SU-DHL-6 (cell line): ENCODE measurements around the gene COL21A1.

Experiments used
- H2AFZ ChIP-seq: fragments of 200-600 bp; sonication (generic); 2 replicates; pipeline ENCODE4 v1.6.1; 2014; ENCODE audit warnings: low read depth, mild to moderate bottlenecking, moderate library complexity, mixed read lengths, antibody characterized with exemption, low read length; ENCODE audit not compliant: severe bottlenecking
- H3F3A ChIP-seq: fragments of 200-600 bp; shearing (Covaris generic); 2 replicates; pipeline ENCODE4 v1.6.0; 2016; ENCODE audit warnings: antibody characterized with exemption, mild to moderate bottlenecking; ENCODE audit not compliant: insufficient read depth
- H3K27ac ChIP-seq: fragments of 200-600 bp; sonication (generic); 2 replicates; pipeline ENCODE4 v1.5.1; 2016; ENCODE audit warnings: low read depth, mild to moderate bottlenecking, low read length, moderate library complexity, mixed read lengths
- H3K27me3 ChIP-seq: fragments of 200-600 bp; sonication (generic), shearing (Covaris generic); 2 replicates; pipeline ENCODE4 v1.6.0; 2014; ENCODE audit warnings: mild to moderate bottlenecking, low read length
- H3K36me3 ChIP-seq: fragments of 200-600 bp; sonication (generic); 2 replicates; pipeline ENCODE4 v1.6.1; 2014; ENCODE audit warnings: mild to moderate bottlenecking, low read length, mixed read lengths
- H3K4me2 ChIP-seq: fragments of 300-600, 200-600 bp; shearing (Covaris generic), sonication (generic); 2 replicates; pipeline ENCODE4 v1.6.0; 2014; ENCODE audit warnings: low read length, low read depth, mild to moderate bottlenecking; ENCODE audit not compliant: poor library complexity, severe bottlenecking
- H3K4me3 ChIP-seq: fragments of 200-600 bp; sonication (generic); 2 replicates; pipeline ENCODE4 v1.5.1; 2014; ENCODE audit warnings: antibody characterized with exemption, low read length, mild to moderate bottlenecking, mixed read lengths; ENCODE audit not compliant: insufficient read depth, poor library complexity, severe bottlenecking
- H3K79me2 ChIP-seq: fragments of 200-600 bp; sonication (generic); 2 replicates; pipeline ENCODE4 v1.6.1; 2014; ENCODE audit warnings: mild to moderate bottlenecking, low read length, moderate library complexity; ENCODE audit not compliant: insufficient read depth
- H3K9ac ChIP-seq: fragments of 200-600 bp; sonication (generic); 2 replicates; pipeline ENCODE4 v1.7.0; 2014; ENCODE audit warnings: mild to moderate bottlenecking, low read length
- H3K9me2 ChIP-seq: fragments of 200-600 bp; sonication (generic); replicated peaks from 2 replicates; pipeline ENCODE4 v1.6.1; 2014; ENCODE audit warnings: low read length; ENCODE audit not compliant: insufficient read depth
- H3K9me3 ChIP-seq: fragments of 200-600 bp; sonication (generic); 2 replicates; pipeline ENCODE4 v1.6.1; 2014; ENCODE audit warnings: low read length, mixed read lengths; ENCODE audit not compliant: insufficient read depth
- H4K20me1 ChIP-seq: fragments of 200-600 bp; sonication (generic); 2 replicates; pipeline ENCODE4 v1.6.1; 2014; ENCODE audit warnings: low read depth, mild to moderate bottlenecking, antibody characterized with exemption, low read length, moderate library complexity, mixed read lengths
- CTCF ChIP-seq: fragments of 200-600 bp; sonication (generic); IDR thresholded peaks from one replicate; pipeline ENCODE4 v1.5.1; 2017; ENCODE audit warnings: antibody characterized with exemption, mild to moderate bottlenecking, low read length, moderate library complexity; ENCODE audit not compliant: insufficient read depth, poor library complexity, severe bottlenecking
- EZH2phosphoT487 ChIP-seq: fragments of 200-600 bp; sonication (generic), shearing (Covaris generic); conservative IDR thresholded peaks from 2 replicates; pipeline ENCODE4 v1.6.1; 2018; ENCODE audit warnings: mild to moderate bottlenecking, antibody characterized with exemption, low read length, moderate library complexity, mixed read lengths

COL21A1 gene

GRCh38 chr6:56255349-56255748 lies 8.0 kb upstream of the COL21A1 start:
- Histone ChIP-seq H2AFZ (no peak overlapping the region), H3K4me2 (no peak overlapping the region), H3K9ac (no peak overlapping the region), H4K20me1 (no peaks in the 10 kb centered on the region), H3K36me3 (no peaks in the 10 kb centered on the region), H3K27ac (no peak overlapping the region), H3K9me3 (no peaks in the 10 kb centered on the region), H3K9me2 (no peaks in the 10 kb centered on the region), H3F3A (no peaks in the 10 kb centered on the region), H3K27me3 (no peaks in the 10 kb centered on the region), H3K79me2 (no peaks in the 10 kb centered on the region), H3K4me3 (no peak overlapping the region)
- TF ChIP-seq CTCF (no peak), EZH2phosphoT487 (no peak)

DNA sequence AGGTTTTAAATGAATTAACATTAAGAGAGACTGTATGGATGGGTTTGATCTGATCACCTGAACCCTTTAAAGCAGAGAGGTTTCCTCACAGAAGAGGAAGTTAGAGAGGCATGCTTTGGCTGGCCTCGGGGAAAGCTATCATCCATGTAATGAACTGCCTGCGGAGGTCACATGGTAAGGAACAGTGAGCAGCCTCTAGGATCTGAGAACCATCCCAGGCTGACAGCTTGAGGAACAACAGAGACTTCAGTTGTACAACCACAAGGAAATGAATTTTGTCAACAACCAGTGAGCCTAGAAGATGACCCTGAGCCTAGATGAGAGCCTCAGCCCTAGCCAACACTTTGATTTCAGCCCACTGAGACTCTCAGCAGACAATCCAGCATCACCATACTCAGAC lies 2.9 kb upstream of the COL21A1 start:
- no peak overlapping the region for H2AFZ ChIP-seq
- no peaks in the 10 kb centered on the region for H4K20me1 ChIP-seq
- TF ChIP-seq CTCF: no peak
- no peak for TF ChIP-seq EZH2phosphoT487
- H3K4me2 ChIP-seq: no peak overlapping the region
- no peak overlapping the region for H3K4me3 ChIP-seq
- no peak overlapping the region for H3K27ac ChIP-seq
- H3K9me2 ChIP-seq: no peaks in the 10 kb centered on the region
- no peaks in the 10 kb centered on the region for H3K79me2 ChIP-seq
- H3K9ac ChIP-seq: no peak overlapping the region
- H3K36me3 ChIP-seq: no peaks in the 10 kb centered on the region
- H3K9me3 ChIP-seq: no peaks in the 10 kb centered on the region
- no peaks in the 10 kb centered on the region for H3K27me3 ChIP-seq
- H3F3A ChIP-seq: no peaks in the 10 kb centered on the region

DNA sequence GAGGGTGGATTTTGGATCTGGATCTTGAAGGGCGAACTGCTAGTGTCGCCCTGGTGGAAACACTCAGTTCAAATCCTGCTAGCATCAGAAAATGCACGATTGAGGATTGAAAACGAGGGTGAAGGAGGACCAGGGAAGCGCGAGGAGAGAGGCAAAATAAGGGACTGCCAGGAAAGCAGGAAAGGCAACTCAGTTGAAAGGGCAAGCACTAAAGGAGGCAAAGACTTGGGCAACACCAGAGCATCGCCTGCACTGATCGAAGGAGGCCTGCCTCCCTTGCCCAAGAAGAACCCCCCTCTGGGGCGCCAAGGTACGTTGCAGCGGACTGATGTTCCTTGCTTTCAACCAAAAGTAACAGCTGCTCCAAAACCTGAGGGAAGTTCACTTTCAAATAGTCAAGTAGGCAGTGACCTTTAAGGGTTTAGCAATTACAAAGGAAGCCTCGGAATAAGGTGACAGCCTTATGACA lies 308 bp upstream of the COL21A1 start:
- H3F3A ChIP-seq: no peaks in the 10 kb centered on the region
- no peaks in the 10 kb centered on the region for H3K9me3 ChIP-seq
- no peaks in the 10 kb centered on the region for H3K79me2 ChIP-seq
- H3K36me3 ChIP-seq: no peaks in the 10 kb centered on the region
- H3K4me3 ChIP-seq: no peak overlapping the region
- H3K9me2 ChIP-seq: no peaks in the 10 kb centered on the region
- H3K4me2 ChIP-seq: no peak overlapping the region
- no peak overlapping the region for H3K9ac ChIP-seq
- H3K27me3 ChIP-seq: no peaks in the 10 kb centered on the region
- no peak for TF ChIP-seq EZH2phosphoT487
- TF ChIP-seq CTCF: no peak
- H4K20me1 ChIP-seq: no peaks in the 10 kb centered on the region
- no peak overlapping the region for H2AFZ ChIP-seq
- H3K27ac ChIP-seq: no peak overlapping the region

DNA sequence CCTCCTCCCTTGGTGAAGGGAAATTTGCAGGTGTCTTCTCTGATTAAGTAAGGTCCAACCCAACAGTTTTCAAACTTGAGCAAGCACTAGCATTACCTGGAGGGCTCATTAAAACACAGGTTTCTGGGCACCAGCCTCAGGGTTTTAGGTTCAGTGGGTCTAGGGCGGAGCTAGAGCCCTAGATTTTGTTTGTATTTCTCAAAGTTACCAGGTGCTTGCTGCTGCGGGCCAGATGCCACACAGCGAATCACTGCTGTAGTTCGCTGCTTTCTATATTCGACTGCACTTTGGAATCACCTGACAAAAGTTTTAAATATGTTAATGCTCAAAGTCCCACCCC lies 869 bp downstream of the COL21A1 start:
- Histone ChIP-seq H3K4me2 (no peak overlapping the region), H3K4me3 (no peak overlapping the region), H3K79me2 (no peaks in the 10 kb centered on the region), H2AFZ (no peak overlapping the region), H3F3A (no peaks in the 10 kb centered on the region), H3K36me3 (no peaks in the 10 kb centered on the region), H3K27ac (no peak overlapping the region), H3K9me3 (no peaks in the 10 kb centered on the region), H3K27me3 (no peaks in the 10 kb centered on the region), H3K9ac (no peak overlapping the region), H3K9me2 (no peaks in the 10 kb centered on the region), H4K20me1 (no peaks in the 10 kb centered on the region)
- TF ChIP-seq CTCF: no peak
- no peak for TF ChIP-seq EZH2phosphoT487
